ENCODE results near the gene FAM222A.

DNA sequence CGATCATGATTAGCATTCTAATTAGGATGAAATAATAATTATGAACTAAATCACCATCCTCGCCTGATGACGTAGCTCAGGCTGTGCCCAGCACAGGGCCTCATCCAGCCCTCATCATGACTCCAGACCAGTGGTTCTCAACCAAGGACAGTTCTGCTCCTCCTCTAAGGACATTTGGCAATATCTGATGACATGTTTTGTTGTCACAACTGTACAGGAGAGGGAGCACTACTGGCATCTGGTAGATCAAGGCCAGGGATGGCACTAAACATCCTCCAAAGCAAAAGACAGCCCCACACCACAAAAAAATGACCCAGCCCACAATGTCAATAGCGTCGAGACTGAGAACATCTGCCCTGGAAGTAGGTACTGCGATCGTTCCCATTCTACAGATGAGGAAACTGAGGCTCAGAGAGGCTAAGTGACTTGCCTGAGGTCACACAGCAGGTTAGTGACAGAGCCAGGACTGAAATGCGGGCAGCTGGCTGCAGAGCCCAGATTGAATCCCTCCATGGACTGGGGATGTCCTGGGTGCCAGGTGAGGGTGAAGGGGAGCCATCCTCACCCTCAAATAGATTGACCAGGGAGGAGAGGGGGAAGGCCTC lies 104.1 kb downstream of the FAM222A start:
- TF ChIP-seq, protein P1, sequence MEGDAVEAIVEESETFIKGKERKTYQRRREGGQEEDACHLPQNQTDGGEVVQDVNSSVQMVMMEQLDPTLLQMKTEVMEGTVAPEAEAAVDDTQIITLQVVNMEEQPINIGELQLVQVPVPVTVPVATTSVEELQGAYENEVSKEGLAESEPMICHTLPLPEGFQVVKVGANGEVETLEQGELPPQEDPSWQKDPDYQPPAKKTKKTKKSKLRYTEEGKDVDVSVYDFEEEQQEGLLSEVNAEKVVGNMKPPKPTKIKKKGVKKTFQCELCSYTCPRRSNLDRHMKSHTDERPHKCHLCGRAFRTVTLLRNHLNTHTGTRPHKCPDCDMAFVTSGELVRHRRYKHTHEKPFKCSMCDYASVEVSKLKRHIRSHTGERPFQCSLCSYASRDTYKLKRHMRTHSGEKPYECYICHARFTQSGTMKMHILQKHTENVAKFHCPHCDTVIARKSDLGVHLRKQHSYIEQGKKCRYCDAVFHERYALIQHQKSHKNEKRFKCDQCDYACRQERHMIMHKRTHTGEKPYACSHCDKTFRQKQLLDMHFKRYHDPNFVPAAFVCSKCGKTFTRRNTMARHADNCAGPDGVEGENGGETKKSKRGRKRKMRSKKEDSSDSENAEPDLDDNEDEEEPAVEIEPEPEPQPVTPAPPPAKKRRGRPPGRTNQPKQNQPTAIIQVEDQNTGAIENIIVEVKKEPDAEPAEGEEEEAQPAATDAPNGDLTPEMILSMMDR (IDR thresholded peaks at IDR 0.05; ENCODE audit: low read length) = no peak
- TF ChIP-seq EZH2 (optimal IDR thresholded peaks at IDR 0.05; ENCODE audit: low read depth, low read length) = no peak
- no peak for TF ChIP-seq EZH2phosphoT487 (IDR thresholded peaks at IDR 0.05; ENCODE audit: low read length)

Data from MM.1S (cell line).